HG02588 (cell line): ENCODE data around the gene RTBDN.

Experiments used
- ATAC-seq: cut with Tn5 transposase; IDR thresholded peaks from one replicate; pipeline ENCODE4 v1.9.1; 2021; ENCODE audit warnings: mild to moderate bottlenecking, moderate library complexity; ENCODE audit not compliant: unreplicated experiment

The RTBDN gene

GRCh38 chr19:12793290-12794195 is 40.8 kb downstream of the RTBDN start:
- ATAC-seq = peak; percentile 33

- ATAC-seq = no peak
Measured at GRCh38 chr19:12792853-12793289, 41.5 kb downstream of the RTBDN start.

- ATAC-seq = no peak
Measured at GRCh38 chr19:12792051-12792852, 42.1 kb downstream of the RTBDN start.

GRCh38 chr19:12791345-12792050 is 42.9 kb downstream of the RTBDN start, which contains the start of gene JUNB:
TSS of gene JUNB (plus strand) at chr19:12791486. CDS start at chr19:12791772, 286 bp downstream.
- peak; percentile 27 for ATAC-seq

GRCh38 chr19:12790628-12791344 is 43.6 kb downstream of the RTBDN start:
- ATAC-seq = no peak

- ATAC-seq = peak; percentile 32
Measured at GRCh38 chr19:12789904-12790619, 44.3 kb downstream of the RTBDN start.

GRCh38 chr19:12789098-12789903 is 45.1 kb downstream of the RTBDN start:
- ATAC-seq = no peak

- ATAC-seq = no peak
Measured at GRCh38 chr19:12788682-12789097, 45.7 kb downstream of the RTBDN start.

GRCh38 chr19:12788042-12788681 is 46.2 kb downstream of the RTBDN start:
- no peak for ATAC-seq

GRCh38 chr19:12787458-12787857 is 46.9 kb downstream of the RTBDN start:
- ATAC-seq = no peak

GRCh38 chr19:12786952-12787351 is 47.4 kb downstream of the RTBDN start:
- no peak for ATAC-seq

- no peak for ATAC-seq
Measured at GRCh38 chr19:12786141-12786870, 48.1 kb downstream of the RTBDN start.

- ATAC-seq = no peak
Measured at GRCh38 chr19:12785431-12786031, 48.8 kb downstream of the RTBDN start.

- no peak for ATAC-seq
Measured at GRCh38 chr19:12784871-12785430, 49.4 kb downstream of the RTBDN start.

GRCh38 chr19:12784394-12784870 is 49.9 kb downstream of the RTBDN start:
- ATAC-seq = no peak

- no peak for ATAC-seq
Measured at GRCh38 chr19:12783849-12784393, 50.5 kb downstream of the RTBDN start.
